GM23338 (cell line): Measurements from ENCODE around the gene AXIN2. TPM values are rescaled to one million over a fixed set of nuclear protein-coding genes. Genes with fewer than 3 reads are reported as not detected.

Experiments used
- ATAC-seq: fragments of 200-7000 bp; cut with Tn5 transposase; 3 replicates; pipeline ENCODE4 v1.9.1; 2020
- DNase-seq: peaks from one replicate; pipeline ENCODE4 v3.0.0-alpha.2; 2015; ENCODE audit warnings: low spot score
- H2AFZ ChIP-seq: fragments of 200-600 bp; sonication (generic); 2 replicates; pipeline ENCODE4 v1.8.0; 2016; ENCODE audit warnings: antibody characterized with exemption, mild to moderate bottlenecking, moderate library complexity
- H3F3A ChIP-seq: fragments of 200-600 bp; sonication (generic); replicated peaks from 2 replicates; pipeline ENCODE4 v1.8.0; 2017; ENCODE audit warnings: antibody characterized with exemption, mixed run types, low read depth
- H3K27ac ChIP-seq: fragments of 200-600 bp; sonication (generic); 2 replicates; pipeline ENCODE4 v1.6.1; 2016; ENCODE audit warnings: low read depth
- H3K27me3 ChIP-seq: fragments of 200-600 bp; sonication (generic); 2 replicates; pipeline ENCODE4 v1.8.0; 2016; ENCODE audit warnings: mild to moderate bottlenecking, mixed run types, moderate library complexity; ENCODE audit not compliant: insufficient read depth
- H3K36me3 ChIP-seq: fragments of 200-600 bp; sonication (generic); 2 replicates; pipeline ENCODE4 v1.8.0; 2016; ENCODE audit warnings: mild to moderate bottlenecking; ENCODE audit not compliant: insufficient read depth
- H3K4me1 ChIP-seq: fragments of 200-600 bp; sonication (generic); 2 replicates; pipeline ENCODE4 v1.8.0; 2016; ENCODE audit warnings: mild to moderate bottlenecking, moderate library complexity; ENCODE audit not compliant: insufficient read depth
- H3K4me2 ChIP-seq: fragments of 200-600 bp; sonication (generic); 2 replicates; pipeline ENCODE4 v1.7.1; 2017; ENCODE audit warnings: mixed run types
- H3K4me3 ChIP-seq: fragments of 200-600 bp; sonication (generic); 2 replicates; pipeline ENCODE4 v1.6.1; 2016; ENCODE audit warnings: mixed run types
- H3K79me2 ChIP-seq: fragments of 200-600 bp; sonication (generic); replicated peaks from 2 replicates; pipeline ENCODE4 v1.8.0; 2017; ENCODE audit warnings: mild to moderate bottlenecking; ENCODE audit not compliant: insufficient read depth
- H3K9me2 ChIP-seq: fragments of 200-600 bp; sonication (generic); 2 replicates; pipeline ENCODE4 v1.8.0; 2017; ENCODE audit not compliant: insufficient read depth
- H4K20me1 ChIP-seq: fragments of 200-600 bp; sonication (generic); replicated peaks from 2 replicates; pipeline ENCODE4 v1.8.0; 2017; ENCODE audit warnings: mild to moderate bottlenecking; ENCODE audit not compliant: insufficient read depth
- H3K27ac Mint-ChIP-seq: 2 replicates; pipeline ENCODE4 v1.8.0; 2020; ENCODE audit warnings: inconsistent platforms, mild to moderate bottlenecking, moderate library complexity, mixed read lengths
- H3K27me3 Mint-ChIP-seq: 3 replicates; pipeline ENCODE4 v1.8.0; 2022; ENCODE audit warnings: low read depth, mild to moderate bottlenecking, moderate library complexity, mixed read lengths, inconsistent platforms; ENCODE audit not compliant: insufficient read depth, poor library complexity
- H3K36me3 Mint-ChIP-seq: 3 replicates; pipeline ENCODE4 v1.8.0; 2021; ENCODE audit warnings: low read depth, mild to moderate bottlenecking, inconsistent platforms, moderate library complexity, mixed read lengths
- H3K4me1 Mint-ChIP-seq: 3 replicates; pipeline ENCODE4 v1.8.0; 2020; ENCODE audit warnings: mild to moderate bottlenecking, inconsistent platforms, mixed read lengths
- H3K4me3 Mint-ChIP-seq: 3 replicates; pipeline ENCODE4 v1.8.0; 2021; ENCODE audit warnings: moderate library complexity, mild to moderate bottlenecking, inconsistent platforms, mixed read lengths
- H3K9me3 Mint-ChIP-seq: 3 replicates; pipeline ENCODE4 v1.8.0; 2020; ENCODE audit warnings: moderate library complexity, mild to moderate bottlenecking, inconsistent platforms, mixed read lengths
- CREB1 ChIP-seq: fragments of 250-450 bp; sonication (Bioruptor Pico); IDR thresholded peaks from 2 replicates; pipeline ENCODE4 v1.5.0; 2020; ENCODE audit warnings: low read depth, mild to moderate bottlenecking, moderate library complexity
- EZH2 ChIP-seq: fragments of 200-600 bp; sonication (generic); IDR thresholded peaks from one replicate; pipeline ENCODE4 v1.8.0; 2017; ENCODE audit warnings: antibody characterized with exemption, mild to moderate bottlenecking, low read depth; ENCODE audit not compliant: unreplicated experiment
- EZH2phosphoT487 ChIP-seq: fragments of 200-600 bp; sonication (generic); IDR thresholded peaks from one replicate; pipeline ENCODE4 v1.8.1; 2018; ENCODE audit warnings: antibody characterized with exemption; ENCODE audit not compliant: unreplicated experiment
- POLR2AphosphoS5 ChIP-seq: IDR thresholded peaks from 2 replicates; pipeline ENCODE4 v1.6.1; 2016; ENCODE audit warnings: antibody characterized with exemption, low read depth
- STAT1 ChIP-seq: IDR thresholded peaks from one replicate; pipeline ENCODE4 v1.6.1; 2016; ENCODE audit warnings: antibody characterized with exemption; ENCODE audit not compliant: unreplicated experiment
- ZNF114 ChIP-seq: fragments of 250-450 bp; sonication (Bioruptor Pico); IDR thresholded peaks from 2 replicates; pipeline ENCODE4 v1.5.0; 2020; ENCODE audit warnings: mild to moderate bottlenecking, moderate library complexity
- polyA plus RNA-seq: library from polyadenylated mRNA; unstranded; fragments of >200 nt; fragmentation: Nextera tagmentation; extraction: Ambion mirVana; gene quantifications from 2 replicates; pipeline ENCODE4 v1.2.1, GENCODE V29; 2016
- total RNA-seq: library from RNA; depleted of rRNA; stranded (reverse); fragments of >200 nt; shearing (Covaris generic); gene quantifications from 2 replicates; pipeline ENCODE4 v1.2.3, GENCODE V29; 2014
- TF ChIP-seq, protein P1 (sequence below), 2 experiments: fragments of 200-600 bp in 1 of 2; sonication (generic) in 1 of 2; conservative IDR thresholded peaks; 2 replicates each; pipeline versions ENCODE4 v1.5.1 to v1.6.1; 2016 to 2017; ENCODE audit warnings: antibody characterized with exemption in 2 of 2, low read depth in 2 of 2, mild to moderate bottlenecking in 2 of 2, moderate library complexity in 1 of 2
- TF ChIP-seq, protein P2 (sequence below): IDR thresholded peaks from one replicate; pipeline ENCODE4 v1.6.1; 2018; ENCODE audit warnings: antibody characterized with exemption; ENCODE audit not compliant: unreplicated experiment
- TF ChIP-seq, protein P3 (sequence below): fragments of 250-450 bp; sonication (Bioruptor Pico); IDR thresholded peaks from 2 replicates; pipeline ENCODE4 v1.5.0; 2020; ENCODE audit warnings: mild to moderate bottlenecking, moderate library complexity

The AXIN2 gene
- total and polyA plus RNA-seq, 2 experiments from 2014 or later: 8.0 to 32.7 TPM

GRCh38 chr17:65514082-65514481, 47.4 kb downstream of the AXIN2 start (continued):
- TF ChIP-seq CREB1 (no peak), EZH2 (no peak), POLR2AphosphoS5 (no peak), EZH2phosphoT487 (no peak), ZNF114 (CRISPR knock-in tag) (no peak), STAT1 (no peak)
- TF ChIP-seq, protein P1, sequence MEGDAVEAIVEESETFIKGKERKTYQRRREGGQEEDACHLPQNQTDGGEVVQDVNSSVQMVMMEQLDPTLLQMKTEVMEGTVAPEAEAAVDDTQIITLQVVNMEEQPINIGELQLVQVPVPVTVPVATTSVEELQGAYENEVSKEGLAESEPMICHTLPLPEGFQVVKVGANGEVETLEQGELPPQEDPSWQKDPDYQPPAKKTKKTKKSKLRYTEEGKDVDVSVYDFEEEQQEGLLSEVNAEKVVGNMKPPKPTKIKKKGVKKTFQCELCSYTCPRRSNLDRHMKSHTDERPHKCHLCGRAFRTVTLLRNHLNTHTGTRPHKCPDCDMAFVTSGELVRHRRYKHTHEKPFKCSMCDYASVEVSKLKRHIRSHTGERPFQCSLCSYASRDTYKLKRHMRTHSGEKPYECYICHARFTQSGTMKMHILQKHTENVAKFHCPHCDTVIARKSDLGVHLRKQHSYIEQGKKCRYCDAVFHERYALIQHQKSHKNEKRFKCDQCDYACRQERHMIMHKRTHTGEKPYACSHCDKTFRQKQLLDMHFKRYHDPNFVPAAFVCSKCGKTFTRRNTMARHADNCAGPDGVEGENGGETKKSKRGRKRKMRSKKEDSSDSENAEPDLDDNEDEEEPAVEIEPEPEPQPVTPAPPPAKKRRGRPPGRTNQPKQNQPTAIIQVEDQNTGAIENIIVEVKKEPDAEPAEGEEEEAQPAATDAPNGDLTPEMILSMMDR (conservative IDR thresholded peaks at IDR 0.05; ENCODE audit: low read depth in 2 of 2): no peak
- TF ChIP-seq, protein P2, sequence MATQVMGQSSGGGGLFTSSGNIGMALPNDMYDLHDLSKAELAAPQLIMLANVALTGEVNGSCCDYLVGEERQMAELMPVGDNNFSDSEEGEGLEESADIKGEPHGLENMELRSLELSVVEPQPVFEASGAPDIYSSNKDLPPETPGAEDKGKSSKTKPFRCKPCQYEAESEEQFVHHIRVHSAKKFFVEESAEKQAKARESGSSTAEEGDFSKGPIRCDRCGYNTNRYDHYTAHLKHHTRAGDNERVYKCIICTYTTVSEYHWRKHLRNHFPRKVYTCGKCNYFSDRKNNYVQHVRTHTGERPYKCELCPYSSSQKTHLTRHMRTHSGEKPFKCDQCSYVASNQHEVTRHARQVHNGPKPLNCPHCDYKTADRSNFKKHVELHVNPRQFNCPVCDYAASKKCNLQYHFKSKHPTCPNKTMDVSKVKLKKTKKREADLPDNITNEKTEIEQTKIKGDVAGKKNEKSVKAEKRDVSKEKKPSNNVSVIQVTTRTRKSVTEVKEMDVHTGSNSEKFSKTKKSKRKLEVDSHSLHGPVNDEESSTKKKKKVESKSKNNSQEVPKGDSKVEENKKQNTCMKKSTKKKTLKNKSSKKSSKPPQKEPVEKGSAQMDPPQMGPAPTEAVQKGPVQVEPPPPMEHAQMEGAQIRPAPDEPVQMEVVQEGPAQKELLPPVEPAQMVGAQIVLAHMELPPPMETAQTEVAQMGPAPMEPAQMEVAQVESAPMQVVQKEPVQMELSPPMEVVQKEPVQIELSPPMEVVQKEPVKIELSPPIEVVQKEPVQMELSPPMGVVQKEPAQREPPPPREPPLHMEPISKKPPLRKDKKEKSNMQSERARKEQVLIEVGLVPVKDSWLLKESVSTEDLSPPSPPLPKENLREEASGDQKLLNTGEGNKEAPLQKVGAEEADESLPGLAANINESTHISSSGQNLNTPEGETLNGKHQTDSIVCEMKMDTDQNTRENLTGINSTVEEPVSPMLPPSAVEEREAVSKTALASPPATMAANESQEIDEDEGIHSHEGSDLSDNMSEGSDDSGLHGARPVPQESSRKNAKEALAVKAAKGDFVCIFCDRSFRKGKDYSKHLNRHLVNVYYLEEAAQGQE: no peak

DNA sequence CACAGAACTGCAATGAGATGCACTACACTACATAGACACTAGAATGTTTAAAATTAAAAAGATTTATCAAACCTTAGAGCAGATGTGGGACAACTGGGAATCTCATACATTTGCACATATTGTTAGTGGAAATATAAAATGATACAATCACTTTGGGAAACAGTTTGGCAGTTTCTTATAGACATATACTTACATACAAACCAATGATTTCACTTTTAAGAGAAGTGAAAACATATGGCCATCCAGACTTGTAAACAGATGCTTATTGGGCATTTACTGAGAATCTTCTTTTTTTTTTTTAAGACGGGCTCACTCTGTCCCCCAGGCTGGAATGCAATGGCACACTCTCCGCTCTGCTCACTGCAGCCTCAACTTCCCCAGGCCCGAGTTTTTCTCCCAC, 50.1 kb downstream of the AXIN2 start:
- no peaks in the 10 kb centered on the region for H3K36me3 ChIP-seq
- no peaks in the 10 kb centered on the region for H3F3A ChIP-seq
- H3K4me1 ChIP-seq: peaks cover 5% of the 10 kb centered on the region
- Mint-ChIP-seq H3K36me3 (peaks cover 2% of the 10 kb centered on the region; the same call in 2 of the 3 replicates), H3K27me3 (peaks cover 2% of the 10 kb centered on the region), H3K9me3 (peaks cover 2% of the 10 kb centered on the region; the same call in 1 of the 3 replicates), H3K27ac (no peak overlapping the region), H3K4me1 (peaks cover 9% of the 10 kb centered on the region), H3K4me3 (no peak overlapping the region)
- no peaks in the 10 kb centered on the region for H3K79me2 ChIP-seq
- H3K4me3 ChIP-seq: no peak overlapping the region
- no peaks in the 10 kb centered on the region for H4K20me1 ChIP-seq
- 0 out of 2 replicates have a peak, but pooled peaks cover 3% of the 10 kb centered on the region for H3K9me2 ChIP-seq
- no peaks in the 10 kb centered on the region for H3K27me3 ChIP-seq
- H3K27ac ChIP-seq: no peak overlapping the region
- H2AFZ ChIP-seq: no peak overlapping the region
- H3K4me2 ChIP-seq: no peak overlapping the region
- DNase-seq: no peak
- ATAC-seq: no peak
- TF ChIP-seq, protein P1 (conservative IDR thresholded peaks at IDR 0.05; ENCODE audit: low read depth in 2 of 2): no peak
- TF ChIP-seq, protein P3, sequence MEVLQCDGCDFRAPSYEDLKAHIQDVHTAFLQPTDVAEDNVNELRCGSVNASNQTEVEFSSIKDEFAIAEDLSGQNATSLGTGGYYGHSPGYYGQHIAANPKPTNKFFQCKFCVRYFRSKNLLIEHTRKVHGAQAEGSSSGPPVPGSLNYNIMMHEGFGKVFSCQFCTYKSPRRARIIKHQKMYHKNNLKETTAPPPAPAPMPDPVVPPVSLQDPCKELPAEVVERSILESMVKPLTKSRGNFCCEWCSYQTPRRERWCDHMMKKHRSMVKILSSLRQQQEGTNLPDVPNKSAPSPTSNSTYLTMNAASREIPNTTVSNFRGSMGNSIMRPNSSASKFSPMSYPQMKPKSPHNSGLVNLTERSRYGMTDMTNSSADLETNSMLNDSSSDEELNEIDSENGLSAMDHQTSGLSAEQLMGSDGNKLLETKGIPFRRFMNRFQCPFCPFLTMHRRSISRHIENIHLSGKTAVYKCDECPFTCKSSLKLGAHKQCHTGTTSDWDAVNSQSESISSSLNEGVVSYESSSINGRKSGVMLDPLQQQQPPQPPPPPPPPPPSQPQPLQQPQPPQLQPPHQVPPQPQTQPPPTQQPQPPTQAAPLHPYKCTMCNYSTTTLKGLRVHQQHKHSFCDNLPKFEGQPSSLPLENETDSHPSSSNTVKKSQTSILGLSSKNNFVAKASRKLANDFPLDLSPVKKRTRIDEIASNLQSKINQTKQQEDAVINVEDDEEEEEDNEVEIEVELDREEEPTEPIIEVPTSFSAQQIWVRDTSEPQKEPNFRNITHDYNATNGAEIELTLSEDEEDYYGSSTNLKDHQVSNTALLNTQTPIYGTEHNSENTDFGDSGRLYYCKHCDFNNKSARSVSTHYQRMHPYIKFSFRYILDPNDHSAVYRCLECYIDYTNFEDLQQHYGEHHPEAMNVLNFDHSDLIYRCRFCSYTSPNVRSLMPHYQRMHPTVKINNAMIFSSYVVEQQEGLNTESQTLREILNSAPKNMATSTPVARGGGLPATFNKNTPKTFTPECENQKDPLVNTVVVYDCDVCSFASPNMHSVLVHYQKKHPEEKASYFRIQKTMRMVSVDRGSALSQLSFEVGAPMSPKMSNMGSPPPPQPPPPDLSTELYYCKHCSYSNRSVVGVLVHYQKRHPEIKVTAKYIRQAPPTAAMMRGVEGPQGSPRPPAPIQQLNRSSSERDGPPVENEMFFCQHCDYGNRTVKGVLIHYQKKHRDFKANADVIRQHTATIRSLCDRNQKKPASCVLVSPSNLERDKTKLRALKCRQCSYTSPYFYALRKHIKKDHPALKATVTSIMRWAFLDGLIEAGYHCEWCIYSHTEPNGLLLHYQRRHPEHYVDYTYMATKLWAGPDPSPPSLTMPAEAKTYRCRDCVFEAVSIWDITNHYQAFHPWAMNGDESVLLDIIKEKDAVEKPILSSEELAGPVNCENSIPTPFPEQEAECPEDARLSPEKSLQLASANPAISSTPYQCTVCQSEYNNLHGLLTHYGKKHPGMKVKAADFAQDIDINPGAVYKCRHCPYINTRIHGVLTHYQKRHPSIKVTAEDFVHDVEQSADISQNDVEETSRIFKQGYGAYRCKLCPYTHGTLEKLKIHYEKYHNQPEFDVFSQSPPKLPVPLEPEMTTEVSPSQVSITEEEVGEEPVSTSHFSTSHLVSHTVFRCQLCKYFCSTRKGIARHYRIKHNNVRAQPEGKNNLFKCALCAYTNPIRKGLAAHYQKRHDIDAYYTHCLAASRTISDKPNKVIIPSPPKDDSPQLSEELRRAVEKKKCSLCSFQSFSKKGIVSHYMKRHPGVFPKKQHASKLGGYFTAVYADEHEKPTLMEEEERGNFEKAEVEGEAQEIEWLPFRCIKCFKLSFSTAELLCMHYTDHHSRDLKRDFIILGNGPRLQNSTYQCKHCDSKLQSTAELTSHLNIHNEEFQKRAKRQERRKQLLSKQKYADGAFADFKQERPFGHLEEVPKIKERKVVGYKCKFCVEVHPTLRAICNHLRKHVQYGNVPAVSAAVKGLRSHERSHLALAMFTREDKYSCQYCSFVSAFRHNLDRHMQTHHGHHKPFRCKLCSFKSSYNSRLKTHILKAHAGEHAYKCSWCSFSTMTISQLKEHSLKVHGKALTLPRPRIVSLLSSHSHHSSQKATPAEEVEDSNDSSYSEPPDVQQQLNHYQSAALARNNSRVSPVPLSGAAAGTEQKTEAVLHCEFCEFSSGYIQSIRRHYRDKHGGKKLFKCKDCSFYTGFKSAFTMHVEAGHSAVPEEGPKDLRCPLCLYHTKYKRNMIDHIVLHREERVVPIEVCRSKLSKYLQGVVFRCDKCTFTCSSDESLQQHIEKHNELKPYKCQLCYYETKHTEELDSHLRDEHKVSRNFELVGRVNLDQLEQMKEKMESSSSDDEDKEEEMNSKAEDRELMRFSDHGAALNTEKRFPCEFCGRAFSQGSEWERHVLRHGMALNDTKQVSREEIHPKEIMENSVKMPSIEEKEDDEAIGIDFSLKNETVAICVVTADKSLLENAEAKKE (CRISPR knock-in tag): no peak
